ENCODE data around the gene NME9.

- TF ChIP-seq POLR2AphosphoS5 (IDR thresholded peaks at IDR 0.05) (no peak), POLR2A (IDR thresholded peaks at IDR 0.05; ENCODE audit: low read depth) (no peak), CTCF (IDR thresholded peaks at IDR 0.05) (no peak)
Observed at GRCh38 chr3:138360869-138361525, 31.3 kb upstream of the NME9 start.

Data from esophagus muscularis mucosa (tissue), 3 donors.